Measurements from ENCODE around the gene MRTFA.
"Not testable (repeated sequence)": the region's sequence is repeated elsewhere in the genome, so short reads cannot be mapped to it uniquely, and the experiment has no call there.

The MRTFA gene

DNA sequence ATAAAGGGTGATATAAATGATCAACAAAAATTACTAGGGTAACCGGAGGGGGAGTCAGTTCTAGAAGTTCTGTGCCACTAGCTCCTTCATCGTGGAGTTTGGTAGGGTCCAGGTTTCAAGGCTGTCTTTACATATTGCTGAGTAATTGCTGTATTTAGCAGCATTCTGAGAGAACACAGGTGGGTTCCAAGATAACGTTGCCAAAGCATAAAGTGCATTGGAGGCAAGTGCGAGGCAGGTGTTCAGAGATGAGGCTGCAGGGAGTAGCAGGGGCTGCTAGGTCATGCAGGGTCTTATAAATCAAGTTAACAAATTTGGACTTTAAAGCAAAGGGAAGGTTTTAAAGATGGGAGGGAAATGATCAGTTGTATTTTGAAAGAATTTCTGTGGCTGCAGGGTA, 248.3 kb downstream of the MRTFA start:
- peak overlapping the region; percentile 40; the same call in 1 of the 2 replicates for H3K27ac ChIP-seq
- TF ChIP-seq ZFX (IDR thresholded peaks at IDR 0.05): no peak
- no peak for TF ChIP-seq CTCF (conservative IDR thresholded peaks at IDR 0.05)

- H3K27ac ChIP-seq: peak overlapping the region; percentile 40; the same call in 1 of the 2 replicates
- TF ChIP-seq CTCF (conservative IDR thresholded peaks at IDR 0.05): no peak
- no peak for TF ChIP-seq ZFX (IDR thresholded peaks at IDR 0.05)
Measured at GRCh38 chr22:40387746-40388145, 248.8 kb downstream of the MRTFA start.

DNA sequence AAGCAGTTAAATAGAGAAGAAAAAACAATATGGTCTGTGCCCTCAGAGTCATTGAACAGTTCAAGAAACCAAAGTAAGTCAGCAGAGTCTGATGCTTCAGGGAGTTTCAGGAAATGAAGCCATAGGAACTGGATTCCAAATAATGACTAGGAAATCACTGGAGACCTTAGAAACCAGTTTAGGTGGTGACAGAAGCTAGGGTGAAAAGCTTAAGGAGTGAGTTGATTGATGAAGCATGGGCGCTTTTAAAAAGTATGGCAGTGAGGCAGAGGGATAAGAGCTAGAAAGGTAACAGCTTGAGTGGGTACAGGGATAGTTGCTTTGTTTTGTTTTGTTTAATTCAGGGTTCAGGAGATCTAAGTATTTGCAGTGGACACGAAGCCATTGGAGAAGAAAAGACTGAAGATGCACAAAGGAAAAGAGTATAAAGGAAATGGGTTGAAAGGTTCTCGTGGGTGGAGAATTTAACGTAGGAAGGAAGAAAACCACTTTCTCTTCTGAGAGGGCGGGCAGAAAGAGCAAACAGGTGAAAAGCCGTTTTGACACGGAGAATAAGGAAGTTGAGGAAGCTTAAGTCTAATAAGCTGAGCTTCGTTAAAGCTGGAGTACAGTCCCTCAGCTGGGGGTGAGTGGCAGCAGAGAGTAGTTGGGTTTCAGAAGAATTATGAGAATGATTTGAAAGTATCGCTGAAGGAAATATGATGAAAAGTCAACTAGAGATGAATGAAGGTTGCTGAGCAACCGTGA, 251.3 kb downstream of the MRTFA start:
- H3K27ac ChIP-seq: no peak overlapping the region
- no peak for TF ChIP-seq CTCF (conservative IDR thresholded peaks at IDR 0.05)
- TF ChIP-seq ZFX (IDR thresholded peaks at IDR 0.05): no peak

DNA sequence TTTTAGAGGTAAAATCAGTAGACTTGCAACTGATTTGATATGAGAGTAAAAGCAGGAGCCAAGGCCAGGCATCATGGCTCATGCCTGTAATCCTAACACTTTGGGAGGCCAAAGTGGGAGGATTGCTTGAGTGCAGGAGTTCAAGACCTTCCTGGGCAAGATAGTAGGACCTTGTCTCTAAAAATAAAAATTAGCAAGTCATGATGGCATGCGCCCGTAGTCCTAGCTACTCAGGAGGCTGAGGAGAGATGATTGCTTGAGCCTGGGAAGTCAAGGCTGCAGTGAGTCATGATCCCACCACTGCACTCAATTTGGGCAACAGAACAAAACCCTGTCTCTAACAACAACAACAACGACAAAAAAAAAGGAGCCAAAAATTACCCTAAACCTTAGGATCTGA, 252.6 kb downstream of the MRTFA start:
- no peak for TF ChIP-seq ZFX (IDR thresholded peaks at IDR 0.05)
- no peak for TF ChIP-seq CTCF (conservative IDR thresholded peaks at IDR 0.05)
- no peak overlapping the region for H3K27ac ChIP-seq

GRCh38 chr22:40381461-40381860, 255.1 kb downstream of the MRTFA start:
- TF ChIP-seq ZFX (IDR thresholded peaks at IDR 0.05) (no peak), CTCF (conservative IDR thresholded peaks at IDR 0.05) (no peak)
- no peak overlapping the region for H3K27ac ChIP-seq

- H3K27ac ChIP-seq: not testable (repeated sequence)
Measured at GRCh38 chr22:40378448-40378847, 258.1 kb downstream of the MRTFA start.

GRCh38 chr22:40377931-40378330, 258.6 kb downstream of the MRTFA start:
- H3K27ac ChIP-seq: no peak overlapping the region
- TF ChIP-seq ZFX (IDR thresholded peaks at IDR 0.05) (no peak), CTCF (conservative IDR thresholded peaks at IDR 0.05) (no peak)

DNA sequence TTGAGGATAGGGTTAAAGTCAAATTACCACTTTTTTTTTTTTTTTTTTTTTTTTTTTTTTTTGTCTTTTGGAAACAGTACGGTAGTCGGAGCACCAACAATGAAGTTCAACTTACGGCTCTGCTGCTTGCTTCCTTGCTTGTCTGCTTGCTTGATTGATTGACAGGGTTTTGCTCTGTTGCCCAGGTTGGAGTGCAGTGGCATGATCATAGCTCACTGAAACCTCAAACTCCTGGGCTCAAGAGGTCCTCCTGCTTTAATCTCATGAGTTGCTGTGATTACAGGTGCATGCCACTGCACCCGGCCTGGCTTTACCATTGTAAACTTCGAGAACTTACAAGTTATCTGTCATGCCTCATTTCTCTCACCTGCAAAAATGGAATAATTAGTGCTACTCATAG, 260.4 kb downstream of the MRTFA start:
- no peak for TF ChIP-seq ZFX (IDR thresholded peaks at IDR 0.05)
- TF ChIP-seq CTCF (conservative IDR thresholded peaks at IDR 0.05): no peak
- no peak overlapping the region for H3K27ac ChIP-seq
